ENCODE data around the gene MAP4K5.

MAP4K5 gene

DNA sequence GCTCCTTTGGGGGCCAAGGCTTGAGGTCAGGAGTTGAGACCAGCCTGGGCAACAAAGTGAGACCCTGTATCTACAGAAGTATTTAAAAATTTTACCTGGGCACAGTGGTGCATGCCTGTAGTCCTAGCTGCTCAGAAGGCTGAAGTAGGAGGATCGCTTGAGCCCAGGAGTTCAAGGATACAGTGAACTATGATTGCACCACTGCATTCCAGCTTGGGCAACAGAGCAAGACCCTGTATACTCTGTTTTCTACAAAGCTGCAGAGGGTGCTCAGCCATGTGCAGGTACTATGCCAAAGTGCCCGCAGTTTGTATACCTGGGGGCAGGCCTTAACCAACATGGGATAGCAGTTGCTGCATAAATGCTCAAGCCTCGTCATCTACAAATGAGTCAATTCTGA, 108.8 kb downstream of the MAP4K5 start:
- Histone ChIP-seq H3K9ac (ENCODE audit: low read depth, low read length) (no peak overlapping the region), H3K36me3 (ENCODE audit: insufficient read depth, low read length) (peaks cover 6% of the 10 kb centered on the region; the same call in 1 of the 2 replicates), H3K4me1 (ENCODE audit: insufficient read depth, low read length) (no peaks in the 10 kb centered on the region), H3K9me3 (ENCODE audit: control insufficient read depth, insufficient read depth, low read length) (no peaks in the 10 kb centered on the region)

DNA sequence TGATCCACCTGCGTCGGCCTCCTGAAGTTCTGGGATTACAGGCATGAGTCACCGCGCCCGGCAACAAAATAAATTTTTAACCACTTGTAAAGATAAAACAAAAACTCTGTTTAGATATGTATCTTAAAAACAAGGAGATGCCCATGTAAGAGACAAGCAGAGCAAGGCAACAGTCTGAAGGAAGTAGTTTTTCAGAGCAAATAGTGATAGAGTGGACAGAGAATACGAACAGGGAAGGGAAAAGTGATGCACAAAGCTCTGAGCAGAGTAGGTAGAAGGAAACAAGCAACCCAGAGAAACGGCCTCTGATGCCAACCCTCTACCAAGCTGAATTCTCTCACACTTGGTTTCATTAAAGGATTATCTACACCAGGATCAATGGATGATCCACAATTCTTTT, 110.9 kb downstream of the MAP4K5 start:
- Histone ChIP-seq H3K36me3 (ENCODE audit: insufficient read depth, low read length) (peaks cover 10% of the 10 kb centered on the region; the same call in 1 of the 2 replicates), H3K4me1 (ENCODE audit: insufficient read depth, low read length) (no peaks in the 10 kb centered on the region), H3K9me3 (ENCODE audit: control insufficient read depth, insufficient read depth, low read length) (peaks cover 4% of the 10 kb centered on the region; the same call in 1 of the 2 replicates), H3K9ac (ENCODE audit: low read depth, low read length) (no peak overlapping the region)

DNA sequence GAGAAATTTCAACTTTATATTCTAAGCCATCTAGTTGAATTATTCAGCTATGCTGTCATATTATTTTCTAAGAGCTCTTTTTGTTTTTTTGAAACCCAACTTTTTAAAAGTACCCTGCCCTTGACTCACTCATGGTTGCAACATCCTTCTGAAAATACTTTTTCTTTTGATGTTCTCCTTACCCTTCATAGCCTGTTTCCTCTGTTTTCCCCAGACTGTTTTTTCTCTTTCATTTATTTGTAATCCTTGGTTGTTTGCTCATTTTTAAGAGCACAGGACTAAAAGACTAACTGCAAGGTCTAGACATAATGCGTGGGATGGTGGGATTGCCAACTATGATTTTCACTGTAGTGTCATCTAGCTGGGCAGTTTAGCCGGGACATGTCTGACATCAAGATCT, 114.5 kb downstream of the MAP4K5 start:
- H3K4me1 ChIP-seq (ENCODE audit: insufficient read depth, low read length): no peaks in the 10 kb centered on the region
- peaks cover 10% of the 10 kb centered on the region; the same call in 1 of the 2 replicates for H3K36me3 ChIP-seq (ENCODE audit: insufficient read depth, low read length)
- H3K9ac ChIP-seq (ENCODE audit: low read depth, low read length): no peak overlapping the region
- H3K9me3 ChIP-seq (ENCODE audit: control insufficient read depth, insufficient read depth, low read length): peaks cover 7% of the 10 kb centered on the region

DNA sequence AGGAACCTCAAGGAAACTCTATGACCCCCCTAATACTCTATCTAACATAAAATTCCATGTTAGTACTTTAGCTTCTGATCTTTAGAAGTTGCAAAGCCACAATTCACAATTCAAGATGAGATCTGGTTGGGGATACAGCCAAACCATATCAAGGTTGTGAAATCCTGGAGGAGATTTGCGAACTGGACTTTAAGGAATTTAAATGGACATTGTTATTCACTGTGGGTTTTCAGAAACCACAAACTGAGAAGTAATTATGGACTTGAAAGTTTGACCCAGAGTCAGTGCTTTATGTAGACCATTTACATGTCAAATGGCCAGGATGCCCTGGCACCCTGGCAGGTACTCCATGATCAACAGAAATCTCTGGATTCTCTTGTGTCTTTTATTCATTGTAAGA, 121.4 kb downstream of the MAP4K5 start:
- Histone ChIP-seq H3K9me3 (ENCODE audit: control insufficient read depth, insufficient read depth, low read length) (peaks cover 3% of the 10 kb centered on the region), H3K36me3 (ENCODE audit: insufficient read depth, low read length) (no peaks in the 10 kb centered on the region), H3K4me1 (ENCODE audit: insufficient read depth, low read length) (no peaks in the 10 kb centered on the region), H3K9ac (ENCODE audit: low read depth, low read length) (no peak overlapping the region)

DNA sequence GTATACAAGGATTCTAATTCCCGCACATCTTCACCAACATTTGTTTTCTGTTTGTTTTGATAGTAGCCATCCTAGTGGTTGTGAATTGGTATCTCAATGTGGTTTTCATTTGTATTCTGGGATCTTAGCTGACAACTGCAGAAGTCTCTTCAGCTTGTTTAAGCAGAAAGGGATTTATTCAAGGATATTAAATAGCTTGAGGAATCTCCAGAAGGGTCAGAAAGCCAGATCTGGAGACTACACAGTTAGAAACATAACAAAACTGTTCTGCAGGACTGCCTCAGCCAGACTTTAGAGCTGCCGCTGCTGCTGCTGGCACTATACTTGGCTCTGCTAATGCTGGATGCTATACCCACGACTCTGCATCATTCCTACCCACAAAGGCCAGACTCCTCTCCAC, 122.3 kb downstream of the MAP4K5 start:
- no peaks in the 10 kb centered on the region; the same call in 1 of the 2 replicates for H3K9me3 ChIP-seq (ENCODE audit: control insufficient read depth, insufficient read depth, low read length)
- no peaks in the 10 kb centered on the region for H3K4me1 ChIP-seq (ENCODE audit: insufficient read depth, low read length)
- no peaks in the 10 kb centered on the region for H3K36me3 ChIP-seq (ENCODE audit: insufficient read depth, low read length)
- H3K9ac ChIP-seq (ENCODE audit: low read depth, low read length): no peak overlapping the region

DNA sequence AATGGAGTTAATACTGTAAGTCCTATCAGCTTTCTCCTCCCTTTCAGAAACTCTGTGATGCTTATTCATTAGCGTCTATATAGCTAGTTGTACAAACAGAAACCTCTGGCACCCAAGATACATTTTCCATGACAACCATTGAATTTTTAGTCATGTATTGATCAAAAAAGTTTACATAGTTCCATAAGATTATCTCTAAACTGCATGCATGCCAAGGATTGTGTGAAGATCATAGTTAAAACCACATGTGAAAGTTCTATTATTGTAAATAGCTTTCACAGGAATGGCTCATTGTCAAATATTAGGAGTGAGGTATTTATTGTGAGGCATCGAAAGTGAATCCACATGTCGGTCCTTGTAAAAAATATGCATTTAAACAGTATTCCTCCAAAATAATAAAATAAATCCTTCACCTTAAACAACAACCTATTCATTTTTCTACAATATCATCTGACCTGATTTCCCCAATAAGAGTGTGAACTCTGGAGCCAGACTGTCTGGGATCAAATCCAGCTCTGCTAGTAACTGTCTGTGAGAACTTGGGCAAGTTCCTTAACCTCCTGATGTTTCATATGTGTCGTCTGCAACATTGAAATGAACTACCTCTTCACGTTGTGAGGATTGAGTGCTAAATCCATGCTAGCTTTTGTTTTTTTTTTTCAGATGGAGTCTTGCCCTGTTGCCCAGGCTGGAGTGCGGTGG, 125.1 kb downstream of the MAP4K5 start:
- no peaks in the 10 kb centered on the region; the same call in 1 of the 2 replicates for H3K9me3 ChIP-seq (ENCODE audit: control insufficient read depth, insufficient read depth, low read length)
- H3K4me1 ChIP-seq (ENCODE audit: insufficient read depth, low read length): no peaks in the 10 kb centered on the region
- no peak overlapping the region for H3K9ac ChIP-seq (ENCODE audit: low read depth, low read length)

DNA sequence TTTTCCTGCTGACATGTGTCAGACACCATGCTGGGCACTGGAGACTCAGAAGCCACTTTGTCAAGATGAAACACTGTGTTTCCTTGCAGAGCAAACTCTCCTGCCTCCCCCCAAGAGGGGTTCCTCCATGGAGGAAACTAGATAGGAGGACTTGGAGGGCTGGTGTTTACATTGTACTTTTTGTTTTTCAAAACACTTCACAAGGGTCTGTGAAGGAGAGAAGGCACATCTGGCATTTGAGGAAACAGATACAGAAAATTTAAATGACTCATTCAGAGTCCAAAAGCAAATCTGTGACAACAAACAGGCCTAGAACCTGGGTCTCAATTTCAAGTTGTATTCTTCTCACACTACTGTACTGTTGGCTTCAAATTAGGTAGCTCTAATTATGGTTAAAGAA, 128.9 kb downstream of the MAP4K5 start:
- Histone ChIP-seq H3K9me3 (ENCODE audit: control insufficient read depth, insufficient read depth, low read length) (no peaks in the 10 kb centered on the region; the same call in 1 of the 2 replicates), H3K4me1 (ENCODE audit: insufficient read depth, low read length) (peaks cover 3% of the 10 kb centered on the region; the same call in 1 of the 2 replicates), H3K36me3 (ENCODE audit: insufficient read depth, low read length) (no peaks in the 10 kb centered on the region), H3K9ac (ENCODE audit: low read depth, low read length) (no peak overlapping the region)

More for the DNA sequence above, 125.1 kb downstream of the MAP4K5 start:
- H3K36me3 ChIP-seq (ENCODE audit: insufficient read depth, low read length): no peaks in the 10 kb centered on the region

DNA sequence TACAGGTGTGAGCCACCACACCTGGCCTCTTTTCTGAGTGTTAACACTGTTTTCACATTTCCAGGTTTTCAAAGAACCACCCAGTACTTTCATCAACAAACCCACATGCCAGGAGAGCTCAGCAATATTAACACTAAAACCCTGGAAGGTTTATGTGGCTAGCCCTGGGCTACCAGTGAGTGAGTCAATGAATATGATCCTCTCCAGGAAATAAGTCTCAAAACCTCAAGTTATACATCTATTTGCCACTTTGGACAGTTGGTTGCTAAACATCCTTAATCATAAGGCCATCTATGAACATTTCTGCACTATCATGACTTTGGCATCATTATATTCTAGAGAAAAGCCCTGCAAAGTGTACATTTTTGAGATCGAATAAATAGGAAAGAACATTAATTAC, 129.4 kb downstream of the MAP4K5 start:
- no peak overlapping the region for H3K9ac ChIP-seq (ENCODE audit: low read depth, low read length)
- no peaks in the 10 kb centered on the region for H3K9me3 ChIP-seq (ENCODE audit: control insufficient read depth, insufficient read depth, low read length)
- peaks cover 3% of the 10 kb centered on the region; the same call in 1 of the 2 replicates for H3K4me1 ChIP-seq (ENCODE audit: insufficient read depth, low read length)
- H3K36me3 ChIP-seq (ENCODE audit: insufficient read depth, low read length): no peaks in the 10 kb centered on the region

DNA sequence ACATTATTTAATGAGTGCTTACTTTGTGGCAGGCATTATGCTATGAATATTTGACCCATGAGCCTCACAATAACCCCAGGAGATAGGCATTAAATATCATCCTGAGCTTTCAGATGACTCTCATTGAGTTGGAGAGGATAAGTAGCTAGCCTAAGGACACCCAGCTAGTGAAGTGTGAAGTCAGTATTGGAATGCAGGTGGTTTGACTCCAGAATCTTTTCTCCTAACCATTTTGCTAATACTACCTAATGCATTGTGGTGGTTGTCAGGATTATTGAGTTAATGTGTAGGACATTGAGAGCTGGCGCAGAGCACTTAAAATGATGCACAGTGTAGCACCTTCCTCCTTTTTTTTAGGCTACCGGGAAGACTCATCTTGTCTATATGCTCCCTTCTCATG, 131.9 kb downstream of the MAP4K5 start:
- Histone ChIP-seq H3K4me1 (ENCODE audit: insufficient read depth, low read length) (peaks cover 3% of the 10 kb centered on the region; the same call in 1 of the 2 replicates), H3K9ac (ENCODE audit: low read depth, low read length) (no peak overlapping the region), H3K36me3 (ENCODE audit: insufficient read depth, low read length) (no peaks in the 10 kb centered on the region), H3K9me3 (ENCODE audit: control insufficient read depth, insufficient read depth, low read length) (no peaks in the 10 kb centered on the region)

DNA sequence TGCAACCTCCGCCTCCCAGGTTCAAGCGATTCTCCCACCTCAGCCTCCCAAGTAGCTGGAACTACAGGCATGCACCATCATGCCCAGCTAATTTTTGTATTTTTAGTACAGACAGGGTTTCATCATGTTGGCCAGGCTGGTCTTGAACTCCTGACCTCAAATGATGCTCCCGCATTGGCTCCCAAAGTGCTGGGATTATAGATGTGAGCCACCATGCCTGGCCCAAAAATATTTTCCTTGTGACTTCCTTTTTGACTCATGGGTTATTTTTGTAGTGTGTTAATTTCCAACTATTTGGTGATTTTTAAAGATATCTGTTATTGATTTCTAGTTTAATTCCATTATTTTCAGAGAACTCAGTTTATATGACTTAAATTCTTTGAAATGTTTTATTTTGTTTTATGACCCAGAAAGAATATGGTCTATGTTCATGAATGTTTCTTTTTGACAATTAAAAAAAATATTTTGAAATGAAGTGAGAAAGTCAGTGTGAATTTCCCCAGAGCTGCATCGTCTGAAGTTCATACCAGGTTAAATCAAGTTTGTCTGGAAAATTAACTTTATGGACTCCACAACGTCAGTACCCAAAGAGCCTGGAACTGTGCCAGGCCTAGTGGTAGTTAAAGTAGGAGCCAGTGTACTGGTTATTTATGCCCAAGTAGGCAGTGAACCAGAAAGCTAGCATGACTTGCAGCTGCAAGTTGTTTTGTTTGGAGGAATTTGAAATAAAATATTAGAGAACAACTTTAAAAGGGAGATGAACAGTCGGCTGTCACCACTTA, 132.9 kb downstream of the MAP4K5 start:
- Histone ChIP-seq H3K9ac (ENCODE audit: low read depth, low read length) (no peak overlapping the region), H3K36me3 (ENCODE audit: insufficient read depth, low read length) (no peaks in the 10 kb centered on the region), H3K4me1 (ENCODE audit: insufficient read depth, low read length) (peaks cover 3% of the 10 kb centered on the region; the same call in 1 of the 2 replicates), H3K9me3 (ENCODE audit: control insufficient read depth, insufficient read depth, low read length) (no peaks in the 10 kb centered on the region)

DNA sequence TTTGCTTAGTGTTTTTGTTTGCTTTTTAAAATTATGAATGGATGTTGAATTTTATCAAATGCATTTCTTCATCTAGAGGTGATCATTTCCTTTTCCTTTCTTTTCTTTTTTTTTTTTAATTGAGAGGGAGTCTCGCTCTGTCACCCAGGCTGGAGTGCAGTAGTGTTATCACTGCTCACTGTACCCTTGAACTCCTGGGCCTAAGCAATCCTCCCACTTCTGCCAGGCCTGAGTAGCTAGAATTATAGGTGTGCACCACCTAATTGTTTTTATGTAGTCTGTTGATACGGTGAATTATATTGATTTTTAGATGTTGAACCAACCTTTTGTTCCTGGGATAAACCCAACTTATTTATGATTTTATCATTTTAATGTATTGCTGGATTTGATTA, 134.2 kb downstream of the MAP4K5 start:
- no peaks in the 10 kb centered on the region for H3K9me3 ChIP-seq (ENCODE audit: control insufficient read depth, insufficient read depth, low read length)
- H3K4me1 ChIP-seq (ENCODE audit: insufficient read depth, low read length): peaks cover 3% of the 10 kb centered on the region; the same call in 1 of the 2 replicates
- no peaks in the 10 kb centered on the region for H3K36me3 ChIP-seq (ENCODE audit: insufficient read depth, low read length)
- H3K9ac ChIP-seq (ENCODE audit: low read depth, low read length): no peak overlapping the region

DNA sequence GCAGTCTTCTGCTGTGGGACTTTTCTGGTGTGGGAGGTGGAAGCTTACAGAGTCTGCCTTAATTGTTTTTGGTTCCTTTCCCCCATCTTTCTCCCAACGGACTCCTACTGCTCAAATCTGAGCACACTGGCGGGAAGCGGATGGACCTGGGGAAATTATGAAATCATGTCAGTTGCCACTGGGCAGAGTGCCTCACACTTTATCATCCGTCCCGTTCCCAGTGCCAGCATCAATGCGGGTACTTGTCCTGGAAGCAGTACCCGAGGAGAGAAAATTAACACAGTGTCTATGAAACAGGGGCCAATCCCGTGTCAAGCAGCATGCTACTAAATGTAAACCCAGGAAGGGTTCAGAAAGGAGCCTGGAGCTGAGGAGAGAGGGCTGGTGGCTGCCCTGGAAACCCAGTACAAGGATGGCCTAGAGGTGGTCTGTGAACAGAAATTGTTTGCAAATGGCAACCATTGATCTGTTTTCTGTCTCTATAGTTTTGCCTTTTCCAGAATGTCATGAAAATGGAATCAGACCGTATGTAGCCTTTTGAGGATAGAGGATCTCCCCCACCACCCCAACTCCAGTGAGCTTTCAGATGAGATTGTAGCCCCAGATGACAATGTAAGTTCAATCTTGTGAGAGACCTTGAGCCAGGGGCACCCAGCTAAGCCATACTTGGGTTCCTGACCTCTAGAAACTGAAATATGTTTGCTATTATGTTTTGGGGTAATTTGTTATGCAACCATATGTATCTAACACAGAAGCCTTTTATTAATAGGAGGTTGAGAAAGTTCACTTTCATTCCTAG, 134.8 kb downstream of the MAP4K5 start:
- Histone ChIP-seq H3K4me1 (ENCODE audit: insufficient read depth, low read length) (peaks cover 3% of the 10 kb centered on the region; the same call in 1 of the 2 replicates), H3K9me3 (ENCODE audit: control insufficient read depth, insufficient read depth, low read length) (no peaks in the 10 kb centered on the region), H3K9ac (ENCODE audit: low read depth, low read length) (peak overlapping the region; percentile 73), H3K36me3 (ENCODE audit: insufficient read depth, low read length) (no peaks in the 10 kb centered on the region)

DNA sequence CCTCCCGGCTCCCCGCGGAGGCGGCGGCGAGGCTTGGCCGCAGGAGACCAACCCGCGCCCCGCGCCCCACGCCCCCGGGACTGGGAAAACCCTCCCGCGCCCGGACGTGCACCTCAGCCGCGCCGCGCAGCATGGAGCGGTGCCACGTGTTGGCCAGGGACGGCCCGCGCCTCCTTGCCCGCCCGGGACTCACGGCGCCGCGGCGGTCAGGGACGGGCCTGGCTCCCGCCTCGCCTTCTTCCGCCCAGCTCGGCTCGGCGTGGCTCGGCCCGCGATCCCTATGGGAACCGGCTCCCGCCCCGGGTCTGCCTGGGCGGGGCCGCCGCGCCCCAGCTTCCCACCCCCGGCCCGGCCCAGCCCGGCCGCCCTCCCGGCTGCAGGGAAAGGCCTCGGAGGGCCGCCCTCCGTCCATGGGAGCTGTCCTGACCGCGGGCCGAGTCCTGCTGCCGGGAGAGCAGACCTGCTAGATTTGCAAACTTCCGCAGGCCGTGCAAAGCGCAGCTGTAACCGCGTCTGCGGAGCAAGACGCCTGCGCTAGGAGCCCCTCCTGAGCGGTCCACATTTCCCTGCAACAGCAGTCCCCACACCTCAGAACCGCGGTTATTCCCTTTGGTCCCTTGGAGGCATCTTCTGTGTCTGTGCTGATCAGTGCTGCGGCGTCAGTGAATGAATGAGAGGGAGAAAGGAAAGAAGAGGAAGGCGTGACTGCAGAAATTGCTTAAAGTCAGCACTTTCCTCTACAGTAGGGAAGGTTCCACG, 135.6 kb downstream of the MAP4K5 start, which contains the start of gene CDKL1:
CDKL1 (minus strand) TSS at position 251 of the 759 bp plus-strand sequence. CDS start 1,013 bp downstream, outside the sequence.
- Histone ChIP-seq H3K9me3 (ENCODE audit: control insufficient read depth, insufficient read depth, low read length) (no peaks in the 10 kb centered on the region), H3K9ac (ENCODE audit: low read depth, low read length) (peak within 1 kb of the TSS; percentile 73), H3K4me1 (ENCODE audit: insufficient read depth, low read length) (peaks cover 3% of the 10 kb centered on the region; the same call in 1 of the 2 replicates), H3K36me3 (ENCODE audit: insufficient read depth, low read length) (no peaks in the 10 kb centered on the region)

All from ES-I3 (cell line).